ENCODE measurements around the gene GEMIN2.
"Not testable (repeated sequence)": the region's sequence is repeated elsewhere in the genome, so short reads cannot be mapped to it uniquely, and the experiment has no call there.

The GEMIN2 gene

GRCh38 chr14:39113685-39114072 lies 444 bp upstream of the GEMIN2 start:
- TF ChIP-seq CTCF (IDR thresholded peaks at IDR 0.05; ENCODE audit: insufficient read depth, missing control alignments): no peak
- DNase-seq (ENCODE audit: insufficient read length, low spot score) (no peak), FAIRE-seq (no peak)

GRCh38 chr14:39122330-39123138 lies 8.4 kb downstream of the GEMIN2 start:
- FAIRE-seq: no peak
- DNase-seq (ENCODE audit: insufficient read length, low spot score): no peak
- TF ChIP-seq CTCF (IDR thresholded peaks at IDR 0.05; ENCODE audit: insufficient read depth, missing control alignments): no peak

- not testable (repeated sequence) for DNase-seq (ENCODE audit: insufficient read length, low spot score); FAIRE-seq
Measured at GRCh38 chr14:39137835-39138234, 23.7 kb downstream of the GEMIN2 start.

GRCh38 chr14:39138440-39138839 lies 24.3 kb downstream of the GEMIN2 start:
- FAIRE-seq (no peak), DNase-seq (ENCODE audit: insufficient read length, low spot score) (no peak)
- TF ChIP-seq CTCF (IDR thresholded peaks at IDR 0.05; ENCODE audit: insufficient read depth, missing control alignments): no peak

GRCh38 chr14:39140170-39140569 lies 26.0 kb downstream of the GEMIN2 start:
- TF ChIP-seq CTCF (IDR thresholded peaks at IDR 0.05; ENCODE audit: insufficient read depth, missing control alignments): no peak
- DNase-seq (ENCODE audit: insufficient read length, low spot score) (no peak), FAIRE-seq (no peak)

GRCh38 chr14:39141623-39142022 lies 27.5 kb downstream of the GEMIN2 start:
- not testable (repeated sequence) for DNase-seq (ENCODE audit: insufficient read length, low spot score); FAIRE-seq

- DNase-seq (ENCODE audit: insufficient read length, low spot score); FAIRE-seq: not testable (repeated sequence)
Measured at GRCh38 chr14:39143226-39143625, 29.1 kb downstream of the GEMIN2 start.

GRCh38 chr14:39145266-39145966 lies 31.3 kb downstream of the GEMIN2 start:
- DNase-seq (ENCODE audit: insufficient read length, low spot score) (no peak), FAIRE-seq (no peak)
- TF ChIP-seq CTCF (IDR thresholded peaks at IDR 0.05; ENCODE audit: insufficient read depth, missing control alignments): no peak

Measured in D721Med (cell line).